Measurements from ENCODE around the gene DYNC1I1.

- TF ChIP-seq ZNF552 (CRISPR knock-in tag; IDR thresholded peaks at IDR 0.05; ENCODE audit: borderline replicate concordance) (no peak), ZNF296 (CRISPR knock-in tag; conservative IDR thresholded peaks at IDR 0.05) (no peak), POLR2A (IDR thresholded peaks at IDR 0.05; ENCODE audit: insufficient read depth in 1 of 2, low read depth in 2 of 2, low read length in 2 of 2) (no peak), POLR2AphosphoS5 (IDR thresholded peaks at IDR 0.05; ENCODE audit: low read depth, low read length) (no peak), EZH2 (conservative IDR thresholded peaks at IDR 0.05; ENCODE audit: low read depth, low read length) (no peak), BRCA1 (CRISPR knock-in tag; IDR thresholded peaks at IDR 0.05) (no peak)
- TF ChIP-seq, protein P1, sequence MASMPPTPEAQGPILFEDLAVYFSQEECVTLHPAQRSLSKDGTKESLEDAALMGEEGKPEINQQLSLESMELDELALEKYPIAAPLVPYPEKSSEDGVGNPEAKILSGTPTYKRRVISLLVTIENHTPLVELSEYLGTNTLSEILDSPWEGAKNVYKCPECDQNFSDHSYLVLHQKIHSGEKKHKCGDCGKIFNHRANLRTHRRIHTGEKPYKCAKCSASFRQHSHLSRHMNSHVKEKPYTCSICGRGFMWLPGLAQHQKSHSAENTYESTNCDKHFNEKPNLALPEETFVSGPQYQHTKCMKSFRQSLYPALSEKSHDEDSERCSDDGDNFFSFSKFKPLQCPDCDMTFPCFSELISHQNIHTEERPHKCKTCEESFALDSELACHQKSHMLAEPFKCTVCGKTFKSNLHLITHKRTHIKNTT (CRISPR knock-in tag; IDR thresholded peaks at IDR 0.05): no peak
These were observed 204.2 kb downstream of the DYNC1I1 start for GRCh38 chr7:95976369-95977060.

Measured in HepG2 (cell line).